Measurements from ENCODE around the gene DYNC1H1.

GRCh38 chr14:101973356-101973755 lies 9.0 kb downstream of the DYNC1H1 start:
- no peak for TF ChIP-seq CTCF (IDR thresholded peaks at IDR 0.05)
- TF ChIP-seq POLR2A (IDR thresholded peaks at IDR 0.05), result no peak

Data from lower leg skin (tissue), 3 donors.